CD14-positive monocyte (primary cell): ENCODE data around the gene JAG2. TPM values are rescaled to one million over a fixed set of nuclear protein-coding genes. Genes with fewer than 3 reads are reported as not detected.

ENCODE experiments used
- DNase-seq, 3 donors: peaks; one replicate each; pipeline ENCODE4 v3.0.0-alpha.2; 2011 to 2022
- H2AFZ ChIP-seq: 2 replicates; pipeline ENCODE4 v1.6.0; 2012; ENCODE audit warnings: mild to moderate bottlenecking, low read depth, low read length, inconsistent platforms; ENCODE audit not compliant: insufficient read depth, poor library complexity, severe bottlenecking
- H3K27ac ChIP-seq, 2 donors: 1 replicate in 1 of 2; 2 replicates in 1 of 2; pipeline ENCODE4 v1.5.1; 2012 to 2013; ENCODE audit warnings: low read length in 2 of 2, control low read depth in 1 of 2, inconsistent platforms in 1 of 2, low read depth in 1 of 2, mild to moderate bottlenecking in 1 of 2
- H3K27me3 ChIP-seq, 2 donors: one replicate each; pipeline versions ENCODE4 v1.6.0 to v1.6.1; 2011 to 2013; ENCODE audit warnings: low read length in 2 of 2; ENCODE audit not compliant: control insufficient read depth in 2 of 2, insufficient read depth in 2 of 2
- H3K36me3 ChIP-seq, 2 donors: replicated peaks in 1 of 2; 1 replicate in 1 of 2; 2 replicates in 1 of 2; pipeline versions ENCODE4 v1.5.1 to v1.6.1; 2012 to 2013; ENCODE audit warnings: low read length in 2 of 2, control low read depth in 1 of 2, inconsistent platforms in 1 of 2, mild to moderate bottlenecking in 1 of 2; ENCODE audit not compliant: insufficient read depth in 2 of 2, control insufficient read depth in 1 of 2
- H3K4me1 ChIP-seq, 2 donors: 1 replicate in 1 of 2; 2 replicates in 1 of 2; pipeline versions ENCODE4 v1.5.1 to v1.6.1; 2012 to 2013; ENCODE audit warnings: low read length in 2 of 2, control low read depth in 1 of 2, inconsistent platforms in 1 of 2, mild to moderate bottlenecking in 1 of 2, moderate library complexity in 1 of 2; ENCODE audit not compliant: insufficient read depth in 2 of 2, control insufficient read depth in 1 of 2
- H3K4me2 ChIP-seq: replicated peaks from 2 replicates; pipeline ENCODE3; 2012; ENCODE audit warnings: low read length, moderate library complexity, mild to moderate bottlenecking; ENCODE audit not compliant: poor library complexity, severe bottlenecking; ENCODE audit errors: extremely low read depth
- H3K4me3 ChIP-seq, 3 experiments: fragments of 200-600 bp in 1 of 3; sonication (generic) in 1 of 3; replicated peaks in 1 of 3; 1 replicate in 2 of 3; 2 replicates in 1 of 3; pipeline ENCODE4 v1.5.1; 2011 to 2013; ENCODE audit warnings: low read length in 3 of 3, mild to moderate bottlenecking in 3 of 3, control low read depth in 2 of 3, low read depth in 2 of 3, inconsistent platforms in 1 of 3, moderate library complexity in 1 of 3
- H3K79me2 ChIP-seq: 2 replicates; pipeline ENCODE4 v1.6.0; 2012; ENCODE audit warnings: mild to moderate bottlenecking, control low read depth, inconsistent platforms, low read length, moderate library complexity; ENCODE audit not compliant: insufficient read depth
- H3K9ac ChIP-seq: 2 replicates; pipeline ENCODE4 v1.6.0; 2017; ENCODE audit warnings: low read length, mild to moderate bottlenecking; ENCODE audit not compliant: insufficient read depth, poor library complexity, severe bottlenecking
- H3K9me3 ChIP-seq, 2 donors: replicated peaks in 1 of 2; 1 replicate in 1 of 2; 2 replicates in 1 of 2; pipeline versions ENCODE4 v1.5.1 to v1.6.1; 2012 to 2013; ENCODE audit warnings: low read length in 2 of 2, control low read depth in 1 of 2; ENCODE audit not compliant: control insufficient read depth in 1 of 2, insufficient read depth in 1 of 2
- H4K20me1 ChIP-seq: 2 replicates; pipeline ENCODE4 v1.6.0; 2012; ENCODE audit warnings: mild to moderate bottlenecking, low read length, control low read depth, moderate library complexity; ENCODE audit not compliant: insufficient read depth
- H3K27ac Mint-ChIP-seq, 7 donors: one replicate each; pipeline ENCODE4 v1.8.0; 2020; ENCODE audit warnings: mild to moderate bottlenecking in 7 of 7, mixed read lengths in 7 of 7, moderate library complexity in 6 of 7, inconsistent platforms in 2 of 7
- H3K27me3 Mint-ChIP-seq, 3 donors: one replicate each; pipeline ENCODE4 v1.8.0; 2021 to 2022; ENCODE audit warnings: low read depth in 3 of 3, mild to moderate bottlenecking in 3 of 3, mixed read lengths in 3 of 3, moderate library complexity in 3 of 3, inconsistent platforms in 1 of 3
- H3K36me3 Mint-ChIP-seq, 2 donors: one replicate each; pipeline ENCODE4 v1.8.0; 2020; ENCODE audit warnings: mixed read lengths in 2 of 2, inconsistent platforms in 1 of 2, mild to moderate bottlenecking in 1 of 2
- H3K4me1 Mint-ChIP-seq: one replicate; pipeline ENCODE4 v1.8.0; 2020; ENCODE audit warnings: mild to moderate bottlenecking, mixed read lengths
- H3K4me3 Mint-ChIP-seq, 2 donors: one replicate each; pipeline ENCODE4 v1.8.0; 2020; ENCODE audit warnings: mild to moderate bottlenecking in 2 of 2, mixed read lengths in 2 of 2, moderate library complexity in 1 of 2
- H3K9me3 Mint-ChIP-seq, 7 donors: one replicate each; pipeline ENCODE4 v1.8.0; 2020 to 2022; ENCODE audit warnings: mixed read lengths in 7 of 7, mild to moderate bottlenecking in 6 of 7, moderate library complexity in 6 of 7, inconsistent platforms in 2 of 7
- CTCF ChIP-seq: fragments of 200-600 bp; IDR thresholded peaks from one replicate; pipeline ENCODE4 v1.8.0; 2022; ENCODE audit warnings: antibody characterized with exemption, mild to moderate bottlenecking
- WGBS: methylation state at CpG from one replicate; pipeline ENCODE4 v1.1.5; 2013; ENCODE audit warnings: missing lambda C conversion rate; ENCODE audit not compliant: insufficient coverage; 5-methylcytosine and 5-hydroxymethylcytosine counted together
- intact Hi-C, 2 donors: fragments of 100-400 bp; cut with micrococcal nuclease; formaldehyde crosslinking; loops; one replicate each; pipeline versions ENCODE4 v1.15.0 to v1.15.1; 2023
- polyA plus RNA-seq, 3 donors: library from polyadenylated mRNA; depleted of rRNA in 1 of 3; unstranded in 2 of 3; stranded (reverse) in 1 of 3; fragments of 300-500 nt in 2 of 3; fragments of >200 nt in 1 of 3; fragmentation: Illumina TruSeq in 2 of 3; gene quantifications; 1 replicate in 2 of 3; 2 replicates in 1 of 3; pipeline ENCODE4 v1.2.3, GENCODE V29; 2012 to 2021

JAG2 gene
- polyA plus RNA-seq, 3 donors = 1.2 TPM; not detected in 2

- WGBS = 92% methylated on average over 3 of the region's 7 CpGs
- Mint-ChIP-seq H3K36me3 (no peaks in the 10 kb centered on the region), H3K27me3 (peaks cover 19 to 50% (median 36%) of the 10 kb centered on the region in 3 donors), H3K9me3 (peaks cover 0 to 5% (median 0%) of the 10 kb centered on the region in 7 donors), H3K27ac (no peak overlapping the region), H3K4me3 (no peak overlapping the region), H3K4me1 (no peaks in the 10 kb centered on the region)
- no peaks in the 10 kb centered on the region for H3K4me1 ChIP-seq
- no peak overlapping the region for H3K4me2 ChIP-seq
- no peak for TF ChIP-seq CTCF
- H2AFZ ChIP-seq = no peak overlapping the region
- no peak overlapping the region for H3K9ac ChIP-seq
- H3K79me2 ChIP-seq = no peaks in the 10 kb centered on the region
- H3K36me3 ChIP-seq = no peaks in the 10 kb centered on the region
- no peaks in the 10 kb centered on the region for H3K9me3 ChIP-seq
- H4K20me1 ChIP-seq = no peaks in the 10 kb centered on the region
- peaks cover 7 to 8% of the 10 kb centered on the region in 2 donors for H3K27me3 ChIP-seq
- H3K4me3 ChIP-seq = no peak overlapping the region
- DNase-seq = no peak
- no peak overlapping the region for H3K27ac ChIP-seq
- intact Hi-C loops = no loop called here
These were observed 61.2 kb downstream of the JAG2 start for GRCh38 chr14:105107351-105107750.

DNA sequence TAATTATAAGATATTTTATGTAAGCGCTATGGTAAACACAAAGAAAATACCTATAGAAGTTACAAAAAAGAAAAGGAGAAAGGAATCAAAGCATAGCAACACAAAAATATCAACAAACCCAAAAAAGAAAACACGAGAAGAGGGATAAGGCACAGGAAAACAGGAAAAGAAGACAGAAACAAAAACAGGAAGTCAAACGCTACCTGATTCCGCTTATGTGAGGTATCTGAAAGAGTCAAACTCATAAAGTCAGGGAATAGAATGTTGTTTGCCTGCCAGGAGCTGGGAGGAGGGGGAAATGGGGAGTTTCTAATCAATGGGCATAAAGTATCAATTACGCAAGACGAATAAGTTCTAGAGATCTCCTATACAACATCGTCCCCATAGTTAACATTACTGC, 63.4 kb downstream of the JAG2 start:
- H4K20me1 ChIP-seq = no peaks in the 10 kb centered on the region
- Mint-ChIP-seq H3K4me1 (no peaks in the 10 kb centered on the region), H3K36me3 (no peaks in the 10 kb centered on the region), H3K9me3 (peaks cover 0 to 6% (median 2%) of the 10 kb centered on the region in 7 donors), H3K4me3 (no peak overlapping the region), H3K27ac (no peak overlapping the region), H3K27me3 (peaks cover 21 to 52% (median 41%) of the 10 kb centered on the region in 3 donors)
- H3K9me3 ChIP-seq = peaks cover 0 to 4% of the 10 kb centered on the region in 2 donors
- no peak for TF ChIP-seq CTCF
- WGBS = 38% methylated on average over 2 of the region's 7 CpGs
- H3K4me3 ChIP-seq = no peak overlapping the region
- H2AFZ ChIP-seq = no peak overlapping the region
- H3K27me3 ChIP-seq = peaks cover 7 to 10% of the 10 kb centered on the region in 2 donors
- H3K36me3 ChIP-seq = no peaks in the 10 kb centered on the region
- no peak overlapping the region for H3K4me2 ChIP-seq
- intact Hi-C loops = no loop called here
- no peaks in the 10 kb centered on the region for H3K79me2 ChIP-seq
- DNase-seq = no peak
- no peak overlapping the region for H3K9ac ChIP-seq
- no peaks in the 10 kb centered on the region for H3K4me1 ChIP-seq
- H3K27ac ChIP-seq = no peak overlapping the region
